DMS53 (cell line): ENCODE results near the gene GARRE1.
"Not testable (repeated sequence)": the region's sequence is repeated elsewhere in the genome, so short reads cannot be mapped to it uniquely, and the experiment has no call there.

Experiments
- DNase-seq: peaks from one replicate; lab custom pipeline; 2025; lab: John Stamatoyannopoulos, UW

The GARRE1 gene, protein sequence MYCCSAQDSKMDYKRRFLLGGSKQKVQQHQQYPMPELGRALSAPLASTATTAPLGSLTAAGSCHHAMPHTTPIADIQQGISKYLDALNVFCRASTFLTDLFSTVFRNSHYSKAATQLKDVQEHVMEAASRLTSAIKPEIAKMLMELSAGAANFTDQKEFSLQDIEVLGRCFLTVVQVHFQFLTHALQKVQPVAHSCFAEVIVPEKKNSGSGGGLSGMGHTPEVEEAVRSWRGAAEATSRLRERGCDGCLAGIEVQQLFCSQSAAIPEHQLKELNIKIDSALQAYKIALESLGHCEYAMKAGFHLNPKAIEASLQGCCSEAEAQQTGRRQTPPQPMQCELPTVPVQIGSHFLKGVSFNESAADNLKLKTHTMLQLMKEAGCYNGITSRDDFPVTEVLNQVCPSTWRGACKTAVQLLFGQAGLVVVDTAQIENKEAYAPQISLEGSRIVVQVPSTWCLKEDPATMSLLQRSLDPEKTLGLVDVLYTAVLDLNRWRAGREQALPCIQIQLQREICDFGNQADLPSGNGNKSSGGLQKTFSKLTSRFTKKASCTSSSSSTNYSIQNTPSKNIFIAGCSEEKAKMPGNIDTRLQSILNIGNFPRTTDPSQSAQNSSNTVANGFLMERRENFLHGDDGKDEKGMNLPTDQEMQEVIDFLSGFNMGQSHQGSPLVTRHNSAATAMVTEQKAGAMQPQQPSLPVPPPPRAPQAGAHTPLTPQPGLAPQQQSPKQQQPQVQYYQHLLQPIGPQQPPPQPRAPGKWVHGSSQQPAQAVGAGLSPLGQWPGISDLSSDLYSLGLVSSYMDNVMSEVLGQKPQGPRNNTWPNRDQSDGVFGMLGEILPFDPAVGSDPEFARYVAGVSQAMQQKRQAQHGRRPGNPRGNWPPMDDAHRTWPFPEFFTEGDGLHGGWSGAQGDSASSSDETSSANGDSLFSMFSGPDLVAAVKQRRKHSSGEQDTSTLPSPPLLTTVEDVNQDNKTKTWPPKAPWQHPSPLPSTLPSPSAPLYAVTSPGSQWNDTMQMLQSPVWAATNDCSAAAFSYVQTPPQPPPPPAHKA (N-terminal part only)

DNA sequence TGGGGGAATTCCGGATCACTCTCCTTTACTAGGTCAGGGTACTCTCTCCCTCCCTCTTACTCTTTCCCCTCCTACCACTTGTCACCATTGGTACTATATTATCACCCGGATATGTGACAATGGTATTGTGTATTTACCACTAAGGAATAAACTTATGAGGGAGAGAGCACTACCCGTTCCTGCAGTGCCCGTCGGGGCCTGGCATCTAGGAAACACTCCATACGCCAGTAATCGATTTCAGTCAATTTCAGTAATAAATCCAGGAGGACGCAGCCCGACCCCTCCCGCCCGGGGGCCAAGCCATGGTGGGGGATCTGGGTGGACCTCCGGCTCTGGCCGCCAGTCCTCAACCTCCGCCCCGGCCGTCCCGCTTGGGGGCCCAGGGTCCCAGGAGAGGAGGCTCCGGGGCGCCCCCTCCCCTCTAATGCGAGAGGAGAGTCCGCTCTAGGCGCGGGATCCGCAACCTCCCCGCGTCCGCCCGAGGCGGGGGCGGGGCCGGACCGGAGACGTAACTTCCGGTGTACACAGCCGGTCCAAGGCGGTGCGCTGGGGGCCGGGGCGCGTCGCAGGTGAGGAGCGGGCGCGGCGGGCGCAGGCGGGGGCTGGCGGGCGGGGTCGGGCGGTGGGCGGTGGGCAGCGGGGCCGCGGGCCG lies at the start of gene GARRE1:
Gene GARRE1 (plus strand): TSS at position 509 of the 652 bp plus-strand sequence. CDS start 45,920 bp downstream, outside the sequence.
- DNase-seq = peak; percentile 95

DNA sequence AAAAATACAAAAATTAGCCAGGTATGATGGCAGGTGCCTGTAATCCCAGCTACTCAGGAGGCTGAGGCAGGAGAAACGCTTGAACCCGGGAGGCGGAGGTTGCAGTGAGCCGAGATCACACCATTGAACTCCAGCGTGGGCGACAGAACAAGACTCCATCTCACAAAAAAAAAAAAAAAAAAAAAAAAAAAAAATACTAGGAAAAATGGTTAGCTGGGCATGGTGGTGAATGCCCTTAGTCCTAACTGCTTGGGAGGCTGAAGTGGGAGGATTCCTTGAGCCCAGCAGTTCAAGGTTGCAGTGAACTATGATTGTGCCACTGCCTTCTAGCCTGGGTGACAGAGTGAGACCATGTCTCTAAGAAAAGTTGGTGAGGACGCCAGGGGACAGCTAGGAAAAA lies 49.0 kb upstream of the GARRE1 start:
- DNase-seq = not testable (repeated sequence)

DNA sequence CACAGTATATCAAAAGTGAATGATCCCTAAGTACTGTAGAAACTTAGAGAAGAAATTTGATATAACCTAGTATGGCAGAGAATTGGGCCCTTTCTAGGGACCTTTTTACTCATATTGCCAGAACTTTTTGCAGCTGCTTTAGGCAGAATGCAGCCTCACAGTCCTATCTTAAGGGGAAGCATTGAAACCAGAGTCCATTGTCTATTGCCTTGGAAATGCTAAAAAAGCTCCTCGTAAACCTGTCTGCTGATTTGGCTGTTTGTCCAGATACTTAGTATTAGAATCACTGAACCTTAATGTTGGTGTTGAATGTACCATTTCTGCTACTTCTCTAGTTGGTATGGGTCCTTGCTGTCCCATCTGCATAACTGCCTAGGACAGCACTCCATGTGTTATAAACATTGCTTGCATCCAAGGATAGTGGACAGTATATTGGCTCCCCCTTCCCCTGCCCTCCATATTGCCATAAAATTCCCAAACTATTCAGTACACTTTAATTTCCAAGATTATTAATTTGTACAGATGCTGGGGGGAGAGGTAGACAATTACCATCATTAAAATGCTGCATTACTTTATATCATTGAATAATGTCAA lies 46.0 kb upstream of the GARRE1 start:
- DNase-seq = no peak

DNA sequence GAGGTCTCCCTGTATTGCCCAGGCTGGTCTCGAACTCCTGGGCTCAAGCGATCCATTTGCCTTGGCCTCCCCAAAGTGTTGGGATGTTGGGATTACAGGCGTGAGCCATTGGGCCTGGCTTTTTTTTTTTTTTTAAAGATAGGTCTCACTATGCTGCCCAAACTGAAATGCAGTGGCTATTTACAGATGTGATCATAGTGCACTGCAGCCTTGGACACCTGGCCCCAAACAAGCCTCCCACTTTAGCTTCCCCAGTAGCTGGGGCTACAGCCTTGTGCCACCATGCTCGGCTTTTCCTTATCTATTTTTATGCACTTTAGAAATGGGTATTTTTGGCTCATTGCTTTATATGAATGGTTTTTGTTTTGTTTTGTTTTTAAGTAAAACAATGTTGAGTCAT lies 44.6 kb upstream of the GARRE1 start:
- no peak for DNase-seq

DNA sequence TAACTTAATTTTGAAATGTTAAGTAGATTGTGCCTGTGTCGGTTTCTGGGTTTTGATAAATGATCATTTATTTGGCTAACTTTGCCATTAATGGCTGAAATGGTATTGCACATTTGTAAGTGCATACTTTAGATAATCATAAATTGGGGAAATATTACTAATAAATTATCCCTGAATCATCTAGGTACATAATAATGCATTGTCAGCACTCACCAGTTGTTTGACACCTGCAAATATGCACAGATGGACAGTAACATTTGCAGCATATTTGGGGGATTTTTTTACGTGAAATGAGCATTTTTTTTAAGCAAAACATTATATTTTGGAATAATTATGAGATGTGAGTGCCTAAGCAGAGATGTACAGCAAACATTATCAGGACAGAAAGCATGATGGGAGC lies 41.1 kb upstream of the GARRE1 start:
- no peak for DNase-seq

DNA sequence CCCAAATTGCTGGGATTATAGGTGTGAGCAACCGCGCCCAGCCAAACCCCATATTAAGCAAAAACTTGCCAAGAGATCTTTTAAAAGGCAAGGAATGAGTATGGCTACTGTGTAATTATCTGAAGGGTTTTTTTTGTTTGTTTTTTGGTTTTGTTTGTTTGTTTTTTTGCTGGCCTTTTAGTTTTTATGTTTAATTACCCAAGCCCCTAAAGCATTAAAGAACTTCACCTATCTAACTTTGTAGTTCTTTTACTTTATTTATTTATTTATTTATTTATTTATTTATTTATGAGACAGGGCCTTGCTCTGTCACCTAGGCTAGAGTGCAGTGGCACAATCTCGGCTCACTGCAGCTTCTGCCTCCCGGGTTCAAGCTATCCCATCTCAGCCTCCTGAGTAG lies 40.3 kb upstream of the GARRE1 start:
- no peak for DNase-seq

DNA sequence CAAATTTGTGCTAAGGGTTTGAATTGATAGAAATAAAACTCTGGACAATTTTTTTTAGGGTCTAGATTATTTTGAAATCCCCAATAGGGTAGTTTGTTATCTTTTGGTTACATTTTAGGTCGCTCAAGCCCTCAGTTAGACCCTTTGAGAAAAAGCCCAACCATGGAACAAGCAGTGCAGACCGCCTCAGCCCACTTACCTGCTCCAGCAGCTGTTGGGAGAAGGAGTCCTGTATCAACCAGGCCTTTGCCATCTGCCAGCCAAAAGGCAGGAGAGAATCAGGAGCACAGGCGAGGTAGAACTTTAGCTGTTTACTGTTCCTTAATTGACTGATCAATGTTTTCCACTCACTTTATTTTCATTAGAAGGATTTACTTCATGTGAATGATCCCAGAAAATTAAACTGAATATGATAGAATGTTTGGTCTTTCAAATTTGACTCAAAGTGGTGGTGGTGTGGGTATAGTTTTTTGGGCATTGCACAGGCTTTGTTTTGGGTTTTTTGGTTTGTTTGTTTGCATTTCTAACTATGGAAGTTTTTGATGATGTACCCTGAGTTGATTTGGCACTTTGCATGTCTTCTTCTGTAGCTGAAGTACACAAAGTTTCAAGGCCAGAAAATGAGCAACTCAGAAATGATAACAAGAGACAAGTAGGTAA lies 39.2 kb upstream of the GARRE1 start:
- no peak for DNase-seq

DNA sequence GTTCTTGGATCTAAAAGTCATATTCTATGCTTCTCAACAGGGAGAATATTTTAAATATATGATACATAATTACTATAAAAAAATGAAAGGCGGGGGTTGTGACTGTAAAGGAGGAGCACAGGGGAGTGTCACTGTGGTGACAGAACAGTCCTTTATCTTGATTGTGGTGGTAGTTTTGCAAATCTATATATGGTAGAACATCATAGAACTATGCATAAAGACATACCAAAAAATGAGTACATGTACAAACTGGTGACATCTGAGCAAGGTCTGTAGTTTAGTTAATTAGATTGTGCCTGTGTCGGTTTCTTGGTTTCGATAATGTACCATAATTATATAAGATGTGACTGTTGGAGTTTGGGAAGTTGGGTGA lies 38.7 kb upstream of the GARRE1 start:
- DNase-seq = no peak

DNA sequence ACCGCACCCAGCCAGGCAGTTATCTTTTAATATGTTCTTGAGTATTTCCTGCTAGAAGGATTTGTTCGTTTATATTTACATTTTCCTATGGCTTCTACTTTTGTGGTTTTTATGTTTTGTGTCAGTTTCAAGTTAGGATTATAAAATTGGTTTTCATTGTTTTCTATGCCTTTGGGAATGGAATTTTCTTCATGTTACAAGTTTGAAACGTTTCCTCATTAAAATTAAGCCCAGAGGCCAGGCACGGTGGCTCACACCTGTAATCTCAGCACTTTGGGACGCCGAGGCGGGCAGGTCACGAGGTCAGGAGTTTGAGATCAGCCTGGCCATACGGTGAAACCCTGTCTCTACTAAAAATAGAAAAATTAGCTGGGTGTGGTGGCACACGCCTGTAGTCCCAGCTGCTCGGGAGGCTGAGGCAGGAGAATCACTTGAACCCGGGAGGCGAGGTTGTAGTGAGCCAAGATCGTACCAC lies 37.6 kb upstream of the GARRE1 start:
- not testable (repeated sequence) for DNase-seq

DNA sequence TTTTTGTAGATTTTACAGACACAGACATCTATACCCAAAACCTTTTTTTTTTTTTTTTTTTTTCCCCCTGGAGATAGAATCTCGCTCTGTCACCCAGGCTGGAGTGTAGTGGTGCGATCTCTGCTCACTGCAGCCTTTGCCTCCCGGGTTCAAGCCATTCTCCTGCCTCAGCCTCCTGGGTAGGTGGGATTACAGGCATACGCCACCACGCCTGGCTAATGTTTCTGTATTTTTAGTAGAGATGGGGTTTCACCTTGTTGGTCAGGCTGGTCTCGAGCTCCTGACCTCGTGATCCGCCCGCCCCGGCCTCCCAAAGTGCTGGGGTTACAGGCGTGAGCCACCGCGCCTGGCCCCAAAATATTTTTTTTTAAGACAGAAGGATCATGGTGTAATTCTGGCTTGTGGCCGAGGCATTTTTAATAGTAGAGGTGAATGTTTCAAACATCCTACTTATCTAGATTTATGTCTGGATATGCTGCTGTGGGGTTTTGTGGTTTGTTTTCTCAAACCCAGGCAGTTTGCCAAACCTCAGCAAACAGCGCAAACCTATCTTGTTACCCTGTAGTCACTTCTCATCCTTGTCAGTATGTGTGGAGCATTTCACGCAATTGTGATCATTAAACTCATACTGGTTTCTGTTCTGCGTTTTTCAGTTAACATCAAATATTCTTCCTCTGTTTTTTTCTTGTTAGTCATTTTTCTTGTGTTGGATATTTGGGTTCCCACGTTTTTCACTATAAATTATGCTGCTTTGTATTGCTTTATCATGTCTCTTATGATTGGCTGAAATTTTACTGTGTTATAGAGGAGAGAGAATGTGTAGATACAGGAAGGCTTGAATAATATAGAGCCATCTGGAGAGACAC lies 36.2 kb upstream of the GARRE1 start:
- DNase-seq = peak; percentile 75

DNA sequence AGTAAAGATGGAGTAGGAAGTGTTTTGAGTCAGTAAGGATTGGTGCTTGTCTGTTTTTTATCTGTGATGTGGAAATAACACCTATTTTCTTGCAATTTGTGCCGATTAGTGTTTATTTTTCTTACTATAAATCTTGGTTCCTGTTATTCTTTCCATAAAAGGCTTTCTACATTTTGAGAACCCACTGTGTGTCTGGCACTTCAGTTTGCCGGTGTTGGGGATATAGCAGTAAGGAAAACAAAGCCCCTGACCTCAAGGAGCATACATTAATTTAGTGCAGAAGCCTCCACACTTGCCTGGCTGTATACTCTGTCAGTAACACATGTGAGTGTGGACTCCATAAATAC lies 35.6 kb upstream of the GARRE1 start:
- no peak for DNase-seq

DNA sequence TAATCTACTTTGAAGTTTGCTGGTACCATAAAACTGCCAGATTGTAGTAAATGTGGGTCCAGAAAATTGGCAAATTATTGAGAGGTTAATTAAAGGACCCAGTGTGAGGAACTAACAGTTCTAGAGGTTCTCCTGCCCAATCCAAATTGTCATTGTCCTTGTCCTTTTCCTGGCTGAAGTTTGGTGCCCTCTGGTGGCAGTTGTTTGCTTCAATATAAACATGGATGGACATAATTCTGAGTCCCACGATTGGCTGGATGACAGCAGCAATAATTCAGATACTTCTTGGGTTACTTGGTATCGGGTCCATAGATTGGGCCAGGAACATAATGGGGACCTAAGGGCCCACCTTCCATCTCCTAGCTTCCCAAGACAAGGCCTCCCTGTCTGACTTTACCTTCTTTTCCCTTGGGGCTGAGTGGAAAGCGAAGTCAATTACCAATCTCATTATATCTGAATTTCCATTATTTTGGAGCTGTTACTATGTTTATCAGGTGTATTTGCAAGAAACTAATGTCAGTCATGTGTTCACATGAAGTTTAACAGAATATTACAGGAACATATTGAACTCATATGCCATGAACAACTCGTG lies 33.8 kb upstream of the GARRE1 start:
- peak; percentile 87 for DNase-seq

DNA sequence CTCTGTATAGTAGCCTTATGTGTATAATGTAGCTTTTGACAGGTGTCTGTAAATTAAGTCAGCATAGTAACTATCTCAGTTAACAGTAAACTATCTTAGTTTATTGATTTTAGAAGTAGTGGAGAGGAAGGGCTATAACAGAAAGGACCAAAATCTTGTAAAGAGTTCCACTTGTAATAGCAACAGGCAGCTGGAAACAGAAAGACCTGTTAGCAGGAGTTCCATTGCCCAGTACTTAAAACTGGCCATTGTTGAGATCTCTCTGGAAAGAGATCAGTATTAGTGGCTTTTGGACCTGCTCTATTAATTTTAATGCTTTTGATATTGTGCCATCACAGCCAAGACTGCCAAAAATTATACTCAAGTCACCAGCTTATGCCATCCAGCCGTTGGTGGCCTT lies 32.0 kb upstream of the GARRE1 start:
- DNase-seq = no peak

DNA sequence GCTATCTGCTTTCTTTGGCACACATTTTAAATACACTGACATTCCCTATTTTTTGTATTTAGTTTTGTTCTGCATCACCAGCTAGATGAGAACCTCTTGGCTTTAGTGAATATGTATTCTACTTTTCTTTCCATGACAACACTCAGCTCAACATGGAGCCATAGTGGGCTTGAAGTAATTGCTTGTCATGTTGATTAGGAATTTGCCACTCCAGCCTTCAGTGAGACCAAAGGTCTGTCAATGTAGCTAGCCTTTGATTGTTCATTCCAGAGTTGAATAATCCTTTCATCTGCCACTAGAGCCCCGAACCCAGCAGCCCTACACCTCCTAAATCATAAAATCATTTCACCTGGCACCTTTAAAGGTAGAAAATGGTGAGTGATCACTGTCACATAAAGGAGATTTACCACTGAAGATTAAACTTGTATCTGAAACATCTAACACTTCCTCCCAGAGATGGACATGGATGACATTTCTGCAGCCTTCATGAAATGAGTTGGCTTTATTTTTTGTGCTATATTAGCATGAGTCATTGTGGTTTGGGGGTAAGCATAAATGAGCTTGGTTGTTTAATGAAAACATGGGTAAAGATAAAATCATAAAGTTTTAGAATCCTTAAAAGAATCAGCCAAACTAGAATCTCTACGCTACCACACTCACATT lies 29.2 kb upstream of the GARRE1 start:
- no peak for DNase-seq

DNA sequence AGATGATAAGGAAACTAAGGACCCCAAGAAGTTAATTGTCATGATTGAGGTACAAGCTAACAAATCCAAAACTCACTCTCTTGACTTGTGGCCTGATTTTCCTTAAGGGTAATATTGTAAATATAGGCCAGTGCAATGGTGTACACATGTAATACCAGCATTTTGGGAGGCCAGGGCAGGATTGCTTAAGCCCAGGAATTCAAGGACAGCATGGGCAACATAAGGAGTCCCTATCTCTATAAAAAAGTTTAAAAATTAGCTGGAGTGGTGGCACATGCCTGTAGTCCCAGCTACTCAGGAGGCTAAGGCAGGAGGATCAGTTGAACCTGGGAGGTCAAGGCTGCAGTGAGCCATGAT lies 28.7 kb upstream of the GARRE1 start:
- no peak for DNase-seq

DNA sequence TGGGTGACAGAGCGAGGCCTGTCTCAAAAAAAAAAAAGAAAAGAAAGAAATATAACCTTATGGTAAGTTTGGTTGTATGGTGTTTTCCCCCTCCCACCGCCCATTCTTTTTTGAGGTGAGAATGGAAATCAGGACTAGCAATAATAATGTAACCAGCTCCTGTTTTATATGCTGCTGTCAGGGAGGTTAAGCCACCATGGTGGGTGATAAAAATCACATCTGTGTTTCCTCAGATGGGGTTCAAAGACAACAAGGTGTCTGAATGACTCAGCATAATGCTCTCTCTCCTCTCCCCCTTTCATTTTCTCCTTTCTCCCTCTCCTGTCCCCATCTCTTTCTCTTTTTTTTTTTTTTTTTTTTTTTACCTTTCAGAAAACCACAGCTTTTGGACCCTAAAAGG lies 28.3 kb upstream of the GARRE1 start:
- no peak for DNase-seq

DNA sequence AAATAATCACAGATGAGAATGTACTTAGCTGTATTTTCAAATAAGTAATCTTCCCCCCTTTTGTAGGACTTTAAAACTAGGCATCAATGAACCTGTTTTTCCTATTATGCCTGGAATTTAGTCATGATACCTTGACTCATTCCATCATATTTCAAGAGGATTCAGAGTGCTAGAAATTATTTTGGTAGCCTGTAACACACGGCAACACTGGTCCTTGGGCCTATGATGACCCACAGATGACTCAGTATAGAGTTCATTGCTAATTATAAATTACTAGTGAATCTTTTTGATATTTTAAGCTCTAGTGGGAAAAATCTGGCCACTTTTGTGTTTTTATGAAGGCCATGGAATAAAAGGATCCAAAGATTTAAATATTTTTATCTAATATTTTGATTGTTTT lies 26.0 kb upstream of the GARRE1 start:
- no peak for DNase-seq

DNA sequence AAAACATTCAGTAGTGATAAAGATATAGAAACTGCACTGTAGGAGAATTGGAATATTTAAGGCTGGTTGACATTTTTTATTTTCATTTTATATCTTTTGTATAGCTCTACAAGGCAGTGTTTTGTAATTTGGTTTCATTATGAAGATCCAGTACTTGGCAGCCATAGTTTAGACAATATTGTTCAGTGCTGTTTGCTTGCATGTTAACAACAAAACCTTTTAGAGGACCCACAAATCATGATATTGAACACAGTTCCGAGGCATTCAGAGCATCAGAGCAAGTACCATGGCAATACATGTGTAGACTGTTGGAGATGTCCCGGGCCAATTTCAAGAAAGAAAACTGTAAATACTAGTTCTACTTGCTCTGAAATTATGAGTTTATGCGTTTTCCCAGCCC lies 25.6 kb upstream of the GARRE1 start:
- no peak for DNase-seq

DNA sequence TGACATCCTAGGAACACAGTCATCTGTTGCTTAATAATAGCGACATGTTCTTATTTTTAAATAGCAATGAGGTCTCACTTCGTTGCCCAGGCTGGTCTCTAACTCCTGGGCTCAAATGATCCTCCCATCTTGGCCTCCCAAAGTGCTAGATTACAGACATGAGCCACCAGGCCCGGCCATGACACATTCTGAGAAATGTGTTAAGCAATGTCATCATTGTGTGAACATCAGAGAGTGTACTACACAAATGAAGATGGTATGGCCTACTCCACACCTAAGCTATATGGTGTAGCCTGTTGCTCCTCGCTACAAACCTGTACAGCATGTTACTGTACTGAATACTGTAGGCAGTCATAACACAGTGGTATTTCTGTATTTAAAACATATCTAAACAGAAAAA lies 24.6 kb upstream of the GARRE1 start:
- no peak for DNase-seq

DNA sequence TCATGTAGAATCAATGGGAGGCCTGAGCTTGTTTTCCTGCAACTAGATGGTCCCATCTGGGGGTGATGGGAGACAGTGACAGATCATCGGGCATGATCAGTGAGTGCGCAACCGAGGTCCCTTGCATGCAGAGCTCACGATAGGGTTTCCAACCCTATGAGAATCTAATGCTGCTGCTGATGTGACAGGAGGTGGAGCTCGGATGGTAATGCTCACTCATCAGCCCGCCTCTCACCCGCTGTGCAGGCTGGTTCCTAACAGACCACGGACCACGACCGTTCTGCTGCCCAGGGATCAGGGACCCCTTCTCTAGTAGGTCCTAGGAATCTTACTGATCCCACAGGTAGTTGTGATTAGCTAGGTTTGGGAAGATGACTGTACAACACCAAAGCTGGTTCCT lies 23.5 kb upstream of the GARRE1 start:
- no peak for DNase-seq
